ENCODE data around the gene CDKN2D.
"Not testable (repeated sequence)": the region's sequence is repeated elsewhere in the genome, so short reads cannot be mapped to it uniquely, and the experiment has no call there.

The CDKN2D gene

DNA sequence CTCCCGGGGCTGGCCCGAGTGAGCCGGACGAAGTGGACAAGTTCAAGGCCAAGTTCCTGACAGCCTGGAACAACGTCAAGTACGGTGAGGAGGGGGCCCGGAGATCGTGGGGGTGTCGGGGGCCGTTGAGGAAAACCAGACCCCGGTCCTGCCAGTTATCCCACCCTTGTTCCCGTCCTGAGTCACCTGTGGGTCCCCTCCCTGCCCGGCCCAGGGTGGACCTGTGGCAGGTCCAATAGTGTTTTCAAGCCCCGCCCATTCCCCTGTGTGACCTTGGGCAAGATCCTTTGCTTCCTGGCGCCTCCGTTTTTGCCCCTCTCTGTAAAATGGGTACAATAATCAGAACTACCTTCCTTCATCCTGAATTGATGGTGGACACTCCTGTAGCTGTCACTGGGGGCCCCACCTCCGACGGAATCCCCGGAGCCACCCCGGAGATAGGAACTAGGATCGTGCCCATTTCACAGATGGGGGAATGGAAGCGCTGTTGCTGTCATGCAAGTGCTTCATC is 24.5 kb downstream of the CDKN2D start:
- in situ Hi-C loops (cut with MboI; ENCODE audit: low sequenced_read_pairs, unreplicated experiment), result no loop called here
- TF ChIP-seq, protein P1, sequence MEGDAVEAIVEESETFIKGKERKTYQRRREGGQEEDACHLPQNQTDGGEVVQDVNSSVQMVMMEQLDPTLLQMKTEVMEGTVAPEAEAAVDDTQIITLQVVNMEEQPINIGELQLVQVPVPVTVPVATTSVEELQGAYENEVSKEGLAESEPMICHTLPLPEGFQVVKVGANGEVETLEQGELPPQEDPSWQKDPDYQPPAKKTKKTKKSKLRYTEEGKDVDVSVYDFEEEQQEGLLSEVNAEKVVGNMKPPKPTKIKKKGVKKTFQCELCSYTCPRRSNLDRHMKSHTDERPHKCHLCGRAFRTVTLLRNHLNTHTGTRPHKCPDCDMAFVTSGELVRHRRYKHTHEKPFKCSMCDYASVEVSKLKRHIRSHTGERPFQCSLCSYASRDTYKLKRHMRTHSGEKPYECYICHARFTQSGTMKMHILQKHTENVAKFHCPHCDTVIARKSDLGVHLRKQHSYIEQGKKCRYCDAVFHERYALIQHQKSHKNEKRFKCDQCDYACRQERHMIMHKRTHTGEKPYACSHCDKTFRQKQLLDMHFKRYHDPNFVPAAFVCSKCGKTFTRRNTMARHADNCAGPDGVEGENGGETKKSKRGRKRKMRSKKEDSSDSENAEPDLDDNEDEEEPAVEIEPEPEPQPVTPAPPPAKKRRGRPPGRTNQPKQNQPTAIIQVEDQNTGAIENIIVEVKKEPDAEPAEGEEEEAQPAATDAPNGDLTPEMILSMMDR (IDR thresholded peaks at IDR 0.05; ENCODE audit: borderline replicate concordance, control extremely low read depth, extremely low read depth, insufficient read depth, missing control alignments), result no peak
- peak; percentile 54 for DNase-seq (ENCODE audit: low spot score)

DNA sequence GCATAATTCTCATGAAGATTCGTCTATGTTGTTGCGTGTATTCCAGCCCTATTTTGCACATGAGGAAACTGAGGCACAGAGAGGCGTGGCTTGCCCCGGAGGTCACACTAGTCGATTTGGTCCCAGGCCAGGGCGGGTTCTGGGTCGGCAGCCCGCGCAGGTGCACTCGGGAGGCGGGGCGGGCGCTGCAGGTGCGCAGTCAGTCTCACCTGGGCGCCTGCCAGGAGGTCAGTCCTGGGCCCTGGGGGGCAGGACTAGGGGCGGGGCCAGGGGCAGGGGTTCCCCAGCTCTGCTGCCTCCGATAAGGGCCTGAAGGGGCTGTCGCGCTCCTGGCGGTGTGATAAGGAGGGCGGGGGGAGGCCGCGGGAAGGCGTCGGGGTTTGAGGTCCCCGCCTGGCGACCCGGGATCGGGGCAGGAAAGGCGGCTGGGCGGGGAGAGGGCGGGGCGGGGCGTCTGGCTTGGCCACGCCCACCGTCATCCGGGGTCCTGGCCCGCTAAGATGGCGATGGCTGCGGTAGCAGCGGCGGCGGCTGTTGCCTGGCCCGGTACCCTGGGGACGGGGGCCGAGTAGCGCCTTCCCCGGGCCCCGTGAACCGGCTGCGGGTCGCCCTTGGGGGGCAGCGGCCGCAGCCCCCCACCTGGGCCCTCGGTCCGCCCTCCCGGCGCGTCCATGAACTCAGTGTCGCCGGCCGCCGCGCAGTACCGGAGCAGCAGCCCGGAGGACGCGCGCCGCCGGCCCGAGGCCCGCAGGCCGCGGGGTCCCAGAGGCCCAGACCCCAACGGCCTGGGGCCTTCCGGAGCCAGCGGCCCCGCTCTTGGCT is 25.1 kb downstream of the CDKN2D start, which contains the start of gene ATG4D:
Gene ATG4D, plus strand, starts transcription at position 485 of the 822 bp plus-strand sequence. Its CDS starts 187 bp downstream, at position 672.
- in situ Hi-C loops (cut with MboI; ENCODE audit: low sequenced_read_pairs, unreplicated experiment), result no loop called here
- TF ChIP-seq, protein P1 (IDR thresholded peaks at IDR 0.05; ENCODE audit: borderline replicate concordance, control extremely low read depth, extremely low read depth, insufficient read depth, missing control alignments), result no peak
- peak; percentile 99 for DNase-seq (ENCODE audit: low spot score)

DNA sequence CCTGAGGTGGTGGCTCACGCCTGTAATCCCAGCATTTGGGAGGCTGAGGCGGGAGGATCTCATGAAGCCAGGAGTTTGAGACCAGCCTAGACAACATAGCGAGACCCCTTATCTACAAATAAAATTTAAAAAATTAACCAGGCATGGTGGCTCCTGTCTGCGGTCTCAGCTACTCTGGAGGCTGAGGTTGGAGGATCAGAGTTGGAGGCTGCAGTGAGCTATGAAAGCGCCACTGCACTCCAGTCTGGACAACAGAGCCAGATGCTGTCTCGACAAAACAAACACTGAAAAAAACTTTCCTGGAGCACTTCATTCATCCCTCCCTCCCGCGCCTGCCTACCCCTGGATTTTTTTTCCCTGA is 25.7 kb downstream of the CDKN2D start:
- TF ChIP-seq, protein P1 (IDR thresholded peaks at IDR 0.05; ENCODE audit: borderline replicate concordance, control extremely low read depth, extremely low read depth, insufficient read depth, missing control alignments), result no peak
- in situ Hi-C loops (cut with MboI; ENCODE audit: low sequenced_read_pairs, unreplicated experiment), result no loop called here
- no peak for DNase-seq (ENCODE audit: low spot score)

DNA sequence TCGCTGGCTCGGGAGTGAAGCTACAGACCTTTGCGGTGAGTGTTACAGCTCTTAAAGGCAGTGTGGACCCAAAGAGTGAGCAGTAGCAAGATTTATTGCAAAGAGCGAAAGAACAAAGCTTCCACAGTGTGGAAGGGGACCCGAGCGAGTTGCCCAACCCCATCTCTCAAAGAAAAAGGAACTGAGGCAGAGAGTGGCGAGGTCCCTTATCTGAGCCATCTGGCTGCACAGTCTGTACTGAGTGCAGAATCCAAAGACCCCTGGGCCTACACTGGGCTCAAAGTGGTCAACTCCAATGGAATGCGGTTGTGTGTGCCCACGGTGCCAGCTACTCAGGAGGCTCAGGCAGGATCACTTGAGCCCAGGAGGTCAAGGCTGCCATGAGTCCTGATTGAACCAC is 29.8 kb downstream of the CDKN2D start:
- in situ Hi-C loops (cut with MboI; ENCODE audit: low sequenced_read_pairs, unreplicated experiment); DNase-seq (ENCODE audit: low spot score): not testable (repeated sequence)

DNA sequence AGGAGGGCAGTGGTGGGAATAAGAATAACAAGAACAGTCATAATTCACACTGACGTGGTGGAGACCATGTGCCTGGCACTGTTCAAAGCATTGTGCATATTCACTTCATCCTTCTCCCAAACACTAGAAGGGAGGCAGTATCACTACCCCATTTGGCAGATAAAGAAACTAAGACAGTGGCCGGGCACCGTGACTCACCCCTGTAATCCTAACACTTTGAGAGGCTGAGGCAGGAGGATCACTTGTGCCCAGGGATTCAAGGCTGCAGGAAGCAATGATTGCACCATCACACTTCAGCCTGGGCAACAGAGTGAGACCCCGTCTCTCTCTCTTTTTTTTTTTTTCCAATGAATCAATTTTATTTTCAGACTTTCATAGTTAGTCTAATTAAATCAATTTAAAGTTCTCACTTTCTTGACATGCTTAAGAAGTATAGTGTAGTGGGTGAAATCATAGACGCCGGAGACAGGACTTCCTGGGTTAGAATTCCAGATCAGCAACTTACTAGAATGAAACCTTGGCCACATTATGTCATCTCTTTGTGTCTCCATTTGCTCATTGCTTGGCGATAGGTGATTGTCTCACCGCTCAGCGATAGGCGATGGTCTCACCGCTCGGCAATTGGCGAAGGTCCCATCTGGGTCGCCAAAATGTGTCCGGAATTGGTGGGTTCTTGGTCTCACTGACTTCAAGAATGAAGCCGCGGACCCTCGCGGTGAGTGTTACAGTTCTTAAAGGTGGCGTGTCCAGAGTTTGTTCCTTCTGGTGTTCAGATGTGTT is 30.4 kb downstream of the CDKN2D start:
- TF ChIP-seq, protein P1 (IDR thresholded peaks at IDR 0.05; ENCODE audit: borderline replicate concordance, control extremely low read depth, extremely low read depth, insufficient read depth, missing control alignments), result no peak
- DNase-seq (ENCODE audit: low spot score), result no peak
- in situ Hi-C loops (cut with MboI; ENCODE audit: low sequenced_read_pairs, unreplicated experiment), result no loop called here

DNA sequence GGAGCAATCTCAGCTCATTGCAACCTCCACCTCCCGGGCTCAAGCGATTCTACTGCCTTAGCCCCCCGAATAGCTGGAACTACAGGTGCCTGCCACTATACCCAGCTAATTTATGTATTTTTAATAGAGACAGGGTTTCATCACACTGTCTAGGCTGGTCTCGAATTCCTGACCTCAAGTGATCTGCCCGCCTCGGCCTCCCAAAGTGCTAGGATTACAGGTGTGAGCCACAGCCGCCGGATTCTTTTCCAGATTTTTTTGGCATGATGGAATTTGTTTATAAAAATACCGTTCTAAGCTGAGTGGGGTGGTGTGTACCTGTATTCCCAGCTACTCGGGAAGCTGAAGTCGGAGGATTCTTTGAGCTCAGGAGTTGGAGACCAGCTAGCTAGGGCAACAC is 31.1 kb downstream of the CDKN2D start:
- no peak for DNase-seq (ENCODE audit: low spot score)
- in situ Hi-C loops (cut with MboI; ENCODE audit: low sequenced_read_pairs, unreplicated experiment), result no loop called here
- TF ChIP-seq, protein P1 (IDR thresholded peaks at IDR 0.05; ENCODE audit: borderline replicate concordance, control extremely low read depth, extremely low read depth, insufficient read depth, missing control alignments), result no peak

DNA sequence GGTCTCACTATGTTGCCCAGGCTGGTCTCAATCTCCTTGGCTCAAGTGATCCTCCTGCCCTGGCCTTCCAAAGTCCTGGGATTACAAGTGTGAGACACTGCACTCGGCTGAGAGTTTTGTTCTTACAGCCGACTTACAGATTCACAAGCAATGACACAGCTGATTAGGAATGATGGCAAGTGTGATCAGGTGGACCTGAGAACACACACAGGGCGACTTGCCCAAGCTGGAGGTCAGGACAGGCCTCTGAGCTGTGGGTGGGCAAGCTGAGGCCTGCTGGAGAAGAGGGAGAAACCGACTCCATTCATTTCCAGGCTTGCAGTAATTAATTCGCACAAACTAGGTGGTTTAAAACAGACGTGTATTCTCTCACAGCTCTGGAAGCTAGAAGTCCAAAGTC is 33.2 kb downstream of the CDKN2D start:
- DNase-seq (ENCODE audit: low spot score), result no peak
- in situ Hi-C loops (cut with MboI; ENCODE audit: low sequenced_read_pairs, unreplicated experiment), result no loop called here
- TF ChIP-seq, protein P1 (IDR thresholded peaks at IDR 0.05; ENCODE audit: borderline replicate concordance, control extremely low read depth, extremely low read depth, insufficient read depth, missing control alignments), result no peak

All from GM13976 (cell line).